GM18907 (cell line): ENCODE data around the gene PRPF39.
"Not testable (repeated sequence)": the region's sequence is repeated elsewhere in the genome, so short reads cannot be mapped to it uniquely, and the experiment has no call there.

Source experiments
- ATAC-seq: cut with Tn5 transposase; IDR thresholded peaks from one replicate; pipeline ENCODE4 v1.9.1; 2021; ENCODE audit warnings: mild to moderate bottlenecking, moderate library complexity; ENCODE audit not compliant: unreplicated experiment

The PRPF39 gene

GRCh38 chr14:45083976-45084722 is at the start of gene PRPF39:
TSS of gene PRPF39 (plus strand) at chr14:45084116. CDS start at chr14:45095240, 11,124 bp downstream.
- ATAC-seq: peak; percentile 96

- ATAC-seq: no peak
These were observed 49.2 kb upstream of the PRPF39 start for GRCh38 chr14:45034730-45035129.

- ATAC-seq: no peak
These were observed 45.7 kb upstream of the PRPF39 start for GRCh38 chr14:45038256-45038655.

GRCh38 chr14:45038865-45039264 is 45.1 kb upstream of the PRPF39 start:
- no peak for ATAC-seq

- no peak for ATAC-seq
These were observed 44.5 kb upstream of the PRPF39 start for GRCh38 chr14:45039390-45039789.

- ATAC-seq: no peak
These were observed 42.3 kb upstream of the PRPF39 start for GRCh38 chr14:45041641-45042040.

- no peak for ATAC-seq
These were observed 39.3 kb upstream of the PRPF39 start for GRCh38 chr14:45044638-45045037.

- no peak for ATAC-seq
These were observed 35.5 kb upstream of the PRPF39 start for GRCh38 chr14:45048385-45048784.

GRCh38 chr14:45051180-45051579 is 32.7 kb upstream of the PRPF39 start:
- no peak for ATAC-seq

GRCh38 chr14:45051896-45052295 is 32.0 kb upstream of the PRPF39 start:
- no peak for ATAC-seq

GRCh38 chr14:45057349-45057748 is 26.6 kb upstream of the PRPF39 start:
- ATAC-seq: no peak

GRCh38 chr14:45057881-45058364 is 26.0 kb upstream of the PRPF39 start:
- ATAC-seq: no peak

- no peak for ATAC-seq
These were observed 23.4 kb upstream of the PRPF39 start for GRCh38 chr14:45060551-45060950.

GRCh38 chr14:45065540-45065939 is 18.4 kb upstream of the PRPF39 start:
- no peak for ATAC-seq

GRCh38 chr14:45065956-45066355 is 18.0 kb upstream of the PRPF39 start:
- no peak for ATAC-seq

- no peak for ATAC-seq
These were observed 17.2 kb upstream of the PRPF39 start for GRCh38 chr14:45066667-45067066.

GRCh38 chr14:45068396-45068795 is 15.5 kb upstream of the PRPF39 start:
- no peak for ATAC-seq

GRCh38 chr14:45070215-45070614 is 13.7 kb upstream of the PRPF39 start:
- no peak for ATAC-seq

- no peak for ATAC-seq
These were observed 11.8 kb upstream of the PRPF39 start for GRCh38 chr14:45072126-45072525.

- ATAC-seq: no peak
These were observed 10.6 kb upstream of the PRPF39 start for GRCh38 chr14:45073231-45073879.

GRCh38 chr14:45078323-45078722 is 5.6 kb upstream of the PRPF39 start:
- no peak for ATAC-seq

- ATAC-seq: not testable (repeated sequence)
These were observed 3.4 kb upstream of the PRPF39 start for GRCh38 chr14:45080416-45080968.
